GM12878 (cell line): ENCODE results near the gene ATP5F1D. TPM values are rescaled to one million over a fixed set of nuclear protein-coding genes. Genes with fewer than 3 reads are reported as not detected.

ENCODE experiments used
- ATAC-seq: fragments of 200-7000 bp; cut with Tn5 transposase; 3 replicates; pipeline ENCODE4 v1.9.1; 2020; ENCODE audit warnings: mild to moderate bottlenecking, moderate library complexity
- BruUV-seq: library from RNA; stranded (reverse); fragments of 400-500 nt; replicated peaks from 2 replicates; lab custom pipeline; 2021; lab: Mats Ljungman, UMichigan
- CTCF ChIA-PET: fragments of 300-600 bp; sonication (Branson Sonifier 250); formaldehyde crosslinking; extraction: SDS; loops from one replicate; lab custom pipeline; 2021; ENCODE audit warnings: inconsistent platforms; lab: Yijun Ruan, JAX
- POLR2A ChIA-PET: fragments of 350-600 bp; formaldehyde crosslinking; extraction: SDS; loops from one replicate; lab custom pipeline; 2021; ENCODE audit warnings: inconsistent platforms; lab: Charles Lee
- RAD21 ChIA-PET: fragments of 300-600 bp; sonication (Branson Sonifier 250); formaldehyde crosslinking; loops from one replicate; lab custom pipeline; 2023; ENCODE audit warnings: antibody characterized with exemption; ENCODE audit not compliant: unreplicated experiment; lab: Charles Lee
- SMC1A ChIA-PET: fragments of 300-600 bp; sonication (Branson Sonifier 250); formaldehyde crosslinking; loops from one replicate; lab custom pipeline; 2023; ENCODE audit not compliant: unreplicated experiment, uncharacterized antibody; lab: Charles Lee
- DNase-seq: peaks from one replicate; pipeline ENCODE4 v3.0.0-alpha.2; 2011; ENCODE audit warnings: low read depth, low spot score
- FAIRE-seq: peaks from 3 replicates; lab custom pipeline; 2011; peaks lifted over from hg19 to GRCh38; lab: Jason Lieb, UNC
- H2AFZ ChIP-seq: 2 replicates; pipeline ENCODE4 v1.6.0; 2011; ENCODE audit warnings: low read depth, low read length, control low read depth; ENCODE audit not compliant: control insufficient read depth
- H3K27ac ChIP-seq: 2 replicates; pipeline ENCODE4 v1.5.1; 2011; ENCODE audit warnings: control low read depth; ENCODE audit not compliant: control insufficient read depth, insufficient read depth
- H3K27me3 ChIP-seq, 2 experiments: replicated peaks in 1 of 2; 2 replicates each; pipeline versions ENCODE4 v1.6.0 to v1.6.1; 2011; ENCODE audit warnings: low read length in 1 of 2; ENCODE audit not compliant: control insufficient read depth in 2 of 2, insufficient read depth in 2 of 2
- H3K36me3 ChIP-seq, 2 experiments: 2 replicates each; pipeline ENCODE4 v1.5.1; 2011; ENCODE audit warnings: low read length in 1 of 2; ENCODE audit not compliant: control insufficient read depth in 2 of 2, insufficient read depth in 2 of 2
- H3K4me1 ChIP-seq: 2 replicates; pipeline ENCODE4 v1.6.1; 2011; ENCODE audit warnings: mild to moderate bottlenecking, low read length, moderate library complexity, mixed read lengths; ENCODE audit not compliant: control insufficient read depth, insufficient read depth
- H3K4me2 ChIP-seq: 2 replicates; pipeline ENCODE4 v1.6.0; 2011; ENCODE audit warnings: control low read depth; ENCODE audit not compliant: control insufficient read depth, insufficient read depth
- H3K4me3 ChIP-seq: fragments of 200-600 bp; sonication (generic); 2 replicates; pipeline ENCODE4 v1.5.1; 2016
- H3K79me2 ChIP-seq: 2 replicates; pipeline ENCODE4 v1.6.0; 2011; ENCODE audit warnings: low read length; ENCODE audit not compliant: control insufficient read depth, insufficient read depth
- H3K9ac ChIP-seq: 2 replicates; pipeline ENCODE4 v1.8.0; 2011; ENCODE audit warnings: low read length, control low read depth, mixed read lengths; ENCODE audit not compliant: control insufficient read depth, insufficient read depth
- H3K9me3 ChIP-seq: replicated peaks from 3 replicates; pipeline ENCODE4 v1.5.1; 2011; ENCODE audit warnings: mild to moderate bottlenecking, low read length; ENCODE audit not compliant: control insufficient read depth, insufficient read depth
- H4K20me1 ChIP-seq: 2 replicates; pipeline ENCODE4 v1.6.0; 2011; ENCODE audit not compliant: control insufficient read depth, insufficient read depth
- ATF2 ChIP-seq: IDR thresholded peaks from 2 replicates; pipeline ENCODE4 v1.6.1; 2012; ENCODE audit warnings: low read length, inconsistent platforms
- CBX5 ChIP-seq: sonication (generic); IDR thresholded peaks from 2 replicates; pipeline ENCODE4 v1.6.1; 2016; ENCODE audit warnings: low read depth, moderate library complexity, mild to moderate bottlenecking, inconsistent platforms
- KAT2A ChIP-seq: conservative IDR thresholded peaks from 2 replicates; pipeline ENCODE4 v1.6.1; 2011; ENCODE audit warnings: low read depth, low read length; ENCODE audit not compliant: control insufficient read depth
- MTA3 ChIP-seq: IDR thresholded peaks from 2 replicates; pipeline ENCODE4 v1.6.1; 2012; ENCODE audit warnings: low read length, inconsistent platforms, borderline replicate concordance
- MXI1 ChIP-seq: fragments of 150-350 bp; IDR thresholded peaks from 2 replicates; pipeline ENCODE4 v1.6.1; 2011; ENCODE audit warnings: low read depth, mild to moderate bottlenecking, inconsistent platforms, low read length, improper control_type of control experiment
- NBN ChIP-seq: fragments of 450-650 bp; IDR thresholded peaks from 2 replicates; pipeline ENCODE4 v1.6.1; 2016
- NR2C2 ChIP-seq: IDR thresholded peaks from 2 replicates; pipeline ENCODE4 v1.6.1; 2011; ENCODE audit warnings: borderline replicate concordance, low read depth; ENCODE audit not compliant: control insufficient read depth, insufficient read length
- NR2F1 ChIP-seq: fragments of 450-650 bp; conservative IDR thresholded peaks from 2 replicates; pipeline ENCODE4 v1.6.1; 2017; ENCODE audit warnings: mild to moderate bottlenecking
- NRF1 ChIP-seq: conservative IDR thresholded peaks from 2 replicates; pipeline ENCODE4 v1.6.1; 2011; ENCODE audit warnings: mild to moderate bottlenecking, low read depth, low read length, improper control_type of control experiment
- PAX8 ChIP-seq: fragments of 450-650 bp; IDR thresholded peaks from 2 replicates; pipeline ENCODE4 v1.6.1; 2017; ENCODE audit warnings: mild to moderate bottlenecking, moderate library complexity
- POLR2AphosphoS2 ChIP-seq: IDR thresholded peaks from 2 replicates; pipeline ENCODE4 v1.6.1; 2011; ENCODE audit warnings: low read depth, mild to moderate bottlenecking, low read length, improper control_type of control experiment, moderate library complexity
- ZNF622 ChIP-seq: fragments of 450-650 bp; IDR thresholded peaks from 2 replicates; pipeline ENCODE4 v1.6.1; 2017; ENCODE audit warnings: mild to moderate bottlenecking, inconsistent platforms
- ZNF687 ChIP-seq: fragments of 450-650 bp; IDR thresholded peaks from 2 replicates; pipeline ENCODE4 v1.6.1; 2017; ENCODE audit warnings: mild to moderate bottlenecking, moderate library complexity
- WGBS: methylation state at CpG from one replicate; pipeline ENCODE4 v1.1.6; 2016; ENCODE audit warnings: low lambda C conversion rate; ENCODE audit not compliant: insufficient replicate concordance, insufficient coverage; ENCODE audit errors: missing lambda C conversion rate; 5-methylcytosine and 5-hydroxymethylcytosine counted together
- in situ Hi-C: fragments of 300-500 bp; cut with MboI; formaldehyde crosslinking; loops from 9 replicates; pipeline ENCODE4 v1.14.3; 2018; ENCODE audit warnings: mixed read lengths
- intact Hi-C: fragments of 100-400 bp; cut with micrococcal nuclease; formaldehyde crosslinking; loops from one replicate; pipeline ENCODE4 v1.14.2; 2022; ENCODE audit not compliant: unreplicated experiment
- polyA plus RNA-seq, 11 experiments: library from polyadenylated mRNA; depleted of rRNA in 4 of 11; unstranded in 6 of 11; stranded (reverse) in 5 of 11; fragments of >200 nt; fragmentation: Nextera tagmentation in 4 of 11; fragmentation: Illumina TruSeq in 1 of 11; extraction: Ambion mirVana in 4 of 11; extraction: Trizol in 1 of 11; gene quantifications; 1 replicate in 1 of 11; 2 replicates in 10 of 11; pipeline versions ENCODE4 v1.2.1 to v1.2.3, GENCODE V29; 2011 to 2016; ENCODE audit warnings: inconsistent platforms in 2 of 11, missing spikeins in 2 of 11, low read depth in 1 of 11
- total RNA-seq, 4 experiments: library from RNA; depleted of rRNA in 3 of 4; stranded (reverse); fragments of >200 nt in 3 of 4; fragmentation: Illumina TruSeq in 1 of 4; extraction: Trizol in 1 of 4; gene quantifications; 2 replicates each; pipeline versions ENCODE4 v1.2.1 to v1.2.3, GENCODE V29; 2013 to 2021

Gene ATP5F1D
- total and polyA plus RNA-seq, 10 of the 15 experiments (the other 5 are each of a cell fraction or from before 2014, with no cell fraction given), result 7.2 to 357 (median 49.5) TPM

GRCh38 chr19:1229056-1229923 lies 12.3 kb upstream of the ATP5F1D start:
- no peaks in the 10 kb centered on the region for H3K27me3 ChIP-seq
- ChIA-PET POLR2A (no interaction called here), SMC1A (no interaction called here), RAD21 (no interaction called here), CTCF (no interaction called here)
- intact Hi-C loops (no loop called here), in situ Hi-C loops (no loop called here)
- no TSS peak for BruUV-seq
- ATAC-seq, result no peak
- no peaks in the 10 kb centered on the region for H3K9me3 ChIP-seq
- no peak for FAIRE-seq
- no peak overlapping the region for H2AFZ ChIP-seq
- no peaks in the 10 kb centered on the region for H4K20me1 ChIP-seq
- H3K27ac ChIP-seq, result no peak overlapping the region
- 98% methylated on average over 29 of the region's 158 CpGs for WGBS
- H3K4me3 ChIP-seq, result no peak overlapping the region
- no peak overlapping the region for H3K9ac ChIP-seq
- H3K4me1 ChIP-seq, result no peaks in the 10 kb centered on the region
- DNase-seq, result no peak
- no peaks in the 10 kb centered on the region for H3K79me2 ChIP-seq
- no peak overlapping the region for H3K4me2 ChIP-seq
- H3K36me3 ChIP-seq, result peaks cover 0 to 3% of the 10 kb centered on the region in 2 experiments; a peak in 2 of 4 replicates
- TF ChIP-seq MTA3 (no peak), ZNF687 (no peak), KAT2A (no peak), MXI1 (no peak), NR2F1 (no peak), NBN (no peak), NRF1 (no peak), ATF2 (no peak), POLR2AphosphoS2 (no peak), NR2C2 (no peak), PAX8 (no peak), CBX5 (no peak), ZNF622 (no peak)
